Activated CD4-positive, alpha-beta T cell treated with anti-CD3 and anti-CD28 coated beads for 36 hours (primary cell): ENCODE measurements around the gene MKNK1. TPM values are rescaled to one million over a fixed set of nuclear protein-coding genes. Genes with fewer than 3 reads are reported as not detected.

Experiments used
- ATAC-seq: fragments of 200-7000 bp; cut with Tn5 transposase; one replicate; pipeline ENCODE4 v1.10.0; 2021; ENCODE audit warnings: mild to moderate bottlenecking, moderate library complexity
- CTCF ChIA-PET: fragments of 350-600 bp; sonication (Branson Sonifier 250); formaldehyde crosslinking; loops from one replicate; lab custom pipeline; 2021; ENCODE audit warnings: antibody characterized with exemption; lab: Charles Lee
- POLR2A ChIA-PET: fragments of 350-600 bp; sonication (Branson Sonifier 250); formaldehyde crosslinking; loops from one replicate; lab custom pipeline; 2021; ENCODE audit warnings: antibody characterized with exemption, inconsistent platforms; lab: Charles Lee
- DNase-seq: peaks from one replicate; pipeline ENCODE4 v3.0.0-alpha.2; 2020
- H3K27ac Mint-ChIP-seq: one replicate; pipeline ENCODE4 v1.8.0; 2021; ENCODE audit warnings: mixed read lengths
- H3K27me3 Mint-ChIP-seq: one replicate; pipeline ENCODE4 v1.8.0; 2021; ENCODE audit warnings: mixed read lengths
- H3K36me3 Mint-ChIP-seq: one replicate; pipeline ENCODE4 v1.8.0; 2021; ENCODE audit warnings: low read depth, mixed read lengths
- H3K4me1 Mint-ChIP-seq: one replicate; pipeline ENCODE4 v1.8.0; 2021; ENCODE audit warnings: mixed read lengths
- H3K4me3 Mint-ChIP-seq: one replicate; pipeline ENCODE4 v1.8.0; 2021; ENCODE audit warnings: mild to moderate bottlenecking, moderate library complexity, mixed read lengths
- H3K9me3 Mint-ChIP-seq: one replicate; pipeline ENCODE4 v1.8.0; 2021; ENCODE audit warnings: low read depth, mixed read lengths
- intact Hi-C, 2 experiments: fragments of 100-400 bp; cut with DNase I in 1 of 2; cut with micrococcal nuclease in 1 of 2; formaldehyde crosslinking; loops; one replicate each; pipeline versions ENCODE4 v1.14.2 to v1.15.1; 2022 to 2024; cut with DNase I, micrococcal nuclease
- total RNA-seq, 2 experiments: library from RNA; stranded (reverse); gene quantifications; one replicate each; pipeline ENCODE4 v1.2.3, GENCODE V29; 2021

The MKNK1 gene
- total RNA-seq, 2 experiments from 2014 or later = 27.8 to 31.0 TPM

GRCh38 chr1:46549697-46550681 is 54.1 kb downstream of the MKNK1 start:
- no peak overlapping the region for H3K27ac Mint-ChIP-seq

GRCh38 chr1:46547481-46548383 is 56.3 kb downstream of the MKNK1 start:
- Mint-ChIP-seq H3K36me3 (no peaks in the 10 kb centered on the region), H3K4me3 (no peak overlapping the region), H3K27me3 (peaks cover 28% of the 10 kb centered on the region), H3K9me3 (no peaks in the 10 kb centered on the region), H3K27ac (no peak overlapping the region), H3K4me1 (peaks cover 11% of the 10 kb centered on the region)
- intact Hi-C loops = no loop called here
- ChIA-PET CTCF (interaction anchor here (0.5 to 2.3 kb wide), 12 partner anchors 9 to 310 kb away, joined by 3 to 7 read pairs (median 3); partner anchors contain the start of gene DMBX1), POLR2A (interaction anchor here (0.6 kb wide), 1 partner anchor 45 kb away, joined by 4 read pairs; no protein-coding TSS in a partner anchor)
- ATAC-seq (peak; percentile 55), DNase-seq (no peak)

More at GRCh38 chr1:46549697-46550681, 54.1 kb downstream of the MKNK1 start:
- no peaks in the 10 kb centered on the region for H3K36me3 Mint-ChIP-seq
- H3K27me3 Mint-ChIP-seq = peaks cover 16% of the 10 kb centered on the region
- no peak overlapping the region for H3K4me3 Mint-ChIP-seq
- ChIA-PET CTCF (interaction anchor here (0.8 to 2.3 kb wide), 6 partner anchors 16 to 108 kb away, joined by 3 to 7 read pairs (median 4); no protein-coding TSS in a partner anchor), POLR2A (no interaction called here)
- intact Hi-C loops = no loop called here
- H3K9me3 Mint-ChIP-seq = no peaks in the 10 kb centered on the region
- ATAC-seq = peak; percentile 62
- H3K4me1 Mint-ChIP-seq = peaks cover 9% of the 10 kb centered on the region
- peak; percentile 41 for DNase-seq

GRCh38 chr1:46546210-46546609 is 57.9 kb downstream of the MKNK1 start:
- peaks cover 34% of the 10 kb centered on the region for H3K27me3 Mint-ChIP-seq

GRCh38 chr1:46545784-46546183 is 58.3 kb downstream of the MKNK1 start:
- CTCF ChIA-PET = interaction anchor here (1.3 to 2.3 kb wide), 2 partner anchors 13 to 17 kb away, joined by 5 to 6 read pairs; no protein-coding TSS in a partner anchor
- H3K27me3 Mint-ChIP-seq = peaks cover 34% of the 10 kb centered on the region
- ATAC-seq (no peak), DNase-seq (no peak)
- intact Hi-C loops = no loop called here
- H3K36me3 Mint-ChIP-seq = no peaks in the 10 kb centered on the region
- no peak overlapping the region for H3K27ac Mint-ChIP-seq
- H3K9me3 Mint-ChIP-seq = no peaks in the 10 kb centered on the region
- peaks cover 11% of the 10 kb centered on the region for H3K4me1 Mint-ChIP-seq
- POLR2A ChIA-PET = no interaction called here
- no peak overlapping the region for H3K4me3 Mint-ChIP-seq

More at GRCh38 chr1:46546210-46546609, 57.9 kb downstream of the MKNK1 start:
- ChIA-PET CTCF (interaction anchor here (2.3 kb wide), 1 partner anchor 14 kb away, joined by 5 read pairs; no protein-coding TSS in a partner anchor), POLR2A (no interaction called here)
- no peak overlapping the region for H3K4me3 Mint-ChIP-seq
- DNase-seq (no peak), ATAC-seq (no peak)
- no peaks in the 10 kb centered on the region for H3K9me3 Mint-ChIP-seq
- H3K27ac Mint-ChIP-seq = no peak overlapping the region
- H3K4me1 Mint-ChIP-seq = peaks cover 11% of the 10 kb centered on the region
- intact Hi-C loops = no loop called here
- H3K36me3 Mint-ChIP-seq = no peaks in the 10 kb centered on the region

- intact Hi-C loops = no loop called here
- Mint-ChIP-seq H3K36me3 (no peaks in the 10 kb centered on the region), H3K4me3 (no peak overlapping the region), H3K27me3 (peaks cover 36% of the 10 kb centered on the region), H3K9me3 (no peaks in the 10 kb centered on the region), H3K4me1 (peaks cover 7% of the 10 kb centered on the region), H3K27ac (no peak overlapping the region)
- ATAC-seq (no peak), DNase-seq (no peak)
- POLR2A ChIA-PET = interaction anchor here (0.6 kb wide), 1 partner anchor 151 kb away, joined by 3 read pairs; no protein-coding TSS in a partner anchor
- CTCF ChIA-PET = interaction anchor here (1.3 to 2.3 kb wide), 2 partner anchors 12 to 16 kb away, joined by 5 to 6 read pairs; no protein-coding TSS in a partner anchor
These were observed 59.4 kb downstream of the MKNK1 start for GRCh38 chr1:46544561-46545240.

- no peak overlapping the region for H3K27ac Mint-ChIP-seq
- ChIA-PET CTCF (interaction anchor here (1.3 kb wide), 1 partner anchor 15 kb away, joined by 6 read pairs; no protein-coding TSS in a partner anchor), POLR2A (no interaction called here)
- intact Hi-C loops = no loop called here
- H3K36me3 Mint-ChIP-seq = no peaks in the 10 kb centered on the region
- no peak for DNase-seq
- peaks cover 36% of the 10 kb centered on the region for H3K27me3 Mint-ChIP-seq
- no peak overlapping the region for H3K4me3 Mint-ChIP-seq
- H3K9me3 Mint-ChIP-seq = no peaks in the 10 kb centered on the region
- peaks cover 2% of the 10 kb centered on the region for H3K4me1 Mint-ChIP-seq
- ATAC-seq = no peak
These were observed 60.1 kb downstream of the MKNK1 start for GRCh38 chr1:46543761-46544560.

GRCh38 chr1:46543382-46543760 is 60.7 kb downstream of the MKNK1 start:
- DNase-seq = no peak
- H3K4me3 Mint-ChIP-seq = no peak overlapping the region
- H3K4me1 Mint-ChIP-seq = peaks cover 2% of the 10 kb centered on the region
- ChIA-PET POLR2A (no interaction called here), CTCF (no interaction called here)
- no peaks in the 10 kb centered on the region for H3K36me3 Mint-ChIP-seq
- ATAC-seq = no peak
- no peak overlapping the region for H3K27ac Mint-ChIP-seq
- H3K9me3 Mint-ChIP-seq = no peaks in the 10 kb centered on the region
- intact Hi-C loops = no loop called here
- peaks cover 36% of the 10 kb centered on the region for H3K27me3 Mint-ChIP-seq

GRCh38 chr1:46539972-46540371 is 64.1 kb downstream of the MKNK1 start:
- no peak overlapping the region for H3K27ac Mint-ChIP-seq
- peaks cover 2% of the 10 kb centered on the region for H3K4me1 Mint-ChIP-seq
- H3K9me3 Mint-ChIP-seq = no peaks in the 10 kb centered on the region
- ATAC-seq (no peak), DNase-seq (no peak)
- H3K36me3 Mint-ChIP-seq = no peaks in the 10 kb centered on the region
- ChIA-PET CTCF (interaction anchor here (0.6 to 1.7 kb wide), 5 partner anchors 9 to 192 kb away, joined by 3 to 8 read pairs (median 4); no protein-coding TSS in a partner anchor), POLR2A (no interaction called here)
- H3K4me3 Mint-ChIP-seq = no peak overlapping the region
- peaks cover 23% of the 10 kb centered on the region for H3K27me3 Mint-ChIP-seq
- intact Hi-C loops = no loop called here

- POLR2A ChIA-PET = no interaction called here
- CTCF ChIA-PET = interaction anchor here (0.6 to 1.2 kb wide), 4 partner anchors 9 to 105 kb away, joined by 3 read pairs; no protein-coding TSS in a partner anchor
These were observed 65.9 kb downstream of the MKNK1 start for GRCh38 chr1:46538147-46538546.

GRCh38 chr1:46537651-46538050 is 66.4 kb downstream of the MKNK1 start:
- peaks cover 18% of the 10 kb centered on the region for H3K27me3 Mint-ChIP-seq
- H3K4me3 Mint-ChIP-seq = no peak overlapping the region
- no peaks in the 10 kb centered on the region for H3K36me3 Mint-ChIP-seq
- H3K9me3 Mint-ChIP-seq = no peaks in the 10 kb centered on the region
- CTCF ChIA-PET = interaction anchor here (0.6 to 1.2 kb wide), 4 partner anchors 10 to 105 kb away, joined by 3 read pairs; no protein-coding TSS in a partner anchor
- H3K4me1 Mint-ChIP-seq = peaks cover 2% of the 10 kb centered on the region
- no peak overlapping the region for H3K27ac Mint-ChIP-seq
- POLR2A ChIA-PET = no interaction called here
- no peak for ATAC-seq
- DNase-seq = no peak
- intact Hi-C loops = no loop called here

More at GRCh38 chr1:46538147-46538546, 65.9 kb downstream of the MKNK1 start:
- H3K27ac Mint-ChIP-seq = no peak overlapping the region
- H3K4me1 Mint-ChIP-seq = peaks cover 2% of the 10 kb centered on the region
- DNase-seq = no peak
- H3K36me3 Mint-ChIP-seq = no peaks in the 10 kb centered on the region
- no peak overlapping the region for H3K4me3 Mint-ChIP-seq
- no peak for ATAC-seq
- peaks cover 20% of the 10 kb centered on the region for H3K27me3 Mint-ChIP-seq
- intact Hi-C loops = no loop called here
- no peaks in the 10 kb centered on the region for H3K9me3 Mint-ChIP-seq
